NCI-H774 (cell line): ENCODE measurements around the gene SASH1.
"Not testable (repeated sequence)": the region's sequence is repeated elsewhere in the genome, so short reads cannot be mapped to it uniquely, and the experiment has no call there.

Experiments used
- DNase-seq: peaks from one replicate; lab custom pipeline; 2025; lab: John Stamatoyannopoulos, UW

The SASH1 gene

GRCh38 chr6:148365041-148365440 is 22.4 kb downstream of the SASH1 start:
- no peak for DNase-seq

GRCh38 chr6:148367411-148368024 is 24.9 kb downstream of the SASH1 start:
- DNase-seq, result no peak

GRCh38 chr6:148370176-148370575 is 27.5 kb downstream of the SASH1 start:
- no peak for DNase-seq

- no peak for DNase-seq
These were observed 31.6 kb downstream of the SASH1 start for GRCh38 chr6:148374040-148374774.

GRCh38 chr6:148375401-148375800 is 32.8 kb downstream of the SASH1 start:
- DNase-seq, result no peak

DNA sequence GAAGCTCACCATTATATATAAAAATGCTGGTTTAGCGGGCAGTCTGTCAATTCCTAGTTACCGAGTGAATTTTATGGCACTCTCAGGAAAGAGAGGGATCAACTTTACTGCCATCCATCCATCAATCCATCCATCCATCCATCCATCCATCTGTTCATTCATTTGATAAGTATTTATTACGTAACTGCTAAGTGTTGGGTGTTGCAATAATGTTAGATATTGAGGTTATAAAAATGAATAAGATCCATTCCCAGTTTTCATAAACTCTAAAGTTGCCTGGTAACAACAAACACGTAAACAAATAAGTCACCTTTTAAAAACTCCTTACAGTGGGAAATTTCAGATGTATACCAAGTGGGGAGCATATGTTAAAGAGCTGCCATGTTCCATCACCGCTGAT is 36.8 kb downstream of the SASH1 start:
- DNase-seq, result no peak

GRCh38 chr6:148379966-148380713 is 37.5 kb downstream of the SASH1 start:
- DNase-seq, result no peak

DNA sequence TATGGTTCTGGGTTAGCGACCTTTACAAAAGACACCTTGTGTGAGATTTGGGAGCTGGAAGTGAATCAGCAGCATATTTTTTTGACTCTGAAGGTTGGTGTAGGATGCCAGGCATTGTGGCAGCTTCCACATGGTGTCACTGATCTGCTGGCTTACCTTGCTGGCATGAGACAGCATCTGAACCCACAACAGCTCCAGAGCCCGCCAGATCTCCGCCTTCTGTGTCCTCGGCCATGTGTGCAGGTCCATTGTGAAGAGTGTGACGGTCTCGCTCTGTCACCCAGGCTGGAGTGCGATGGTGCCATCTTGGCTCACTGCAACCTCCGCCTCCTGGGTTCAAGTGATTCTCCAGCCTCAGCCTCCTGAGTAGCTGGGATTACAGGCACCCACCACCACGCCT is 39.4 kb downstream of the SASH1 start:
- not testable (repeated sequence) for DNase-seq

DNA sequence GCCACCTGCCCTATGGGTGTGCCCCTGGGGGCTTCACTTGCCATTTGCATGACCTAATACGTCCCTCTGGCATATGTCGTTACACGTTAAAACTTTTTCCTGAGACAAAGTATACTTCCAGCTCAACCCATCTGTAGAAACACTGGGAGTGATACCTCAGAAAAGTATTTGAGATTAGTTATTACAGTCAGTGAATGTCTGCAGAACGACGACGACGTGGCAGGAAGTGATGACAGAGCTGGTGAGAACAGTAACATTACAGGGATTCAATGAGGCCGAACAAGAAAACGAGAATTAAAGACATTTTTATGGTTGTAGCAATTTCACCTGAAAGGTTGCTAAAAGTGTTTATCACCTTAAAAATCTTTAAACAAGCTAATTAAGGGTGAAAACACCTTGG is 40.2 kb downstream of the SASH1 start:
- DNase-seq, result no peak

GRCh38 chr6:148383658-148384368 is 41.2 kb downstream of the SASH1 start:
- no peak for DNase-seq

GRCh38 chr6:148385379-148385778 is 42.7 kb downstream of the SASH1 start:
- DNase-seq, result no peak

- no peak for DNase-seq
These were observed 45.9 kb downstream of the SASH1 start for GRCh38 chr6:148388521-148388920.

DNA sequence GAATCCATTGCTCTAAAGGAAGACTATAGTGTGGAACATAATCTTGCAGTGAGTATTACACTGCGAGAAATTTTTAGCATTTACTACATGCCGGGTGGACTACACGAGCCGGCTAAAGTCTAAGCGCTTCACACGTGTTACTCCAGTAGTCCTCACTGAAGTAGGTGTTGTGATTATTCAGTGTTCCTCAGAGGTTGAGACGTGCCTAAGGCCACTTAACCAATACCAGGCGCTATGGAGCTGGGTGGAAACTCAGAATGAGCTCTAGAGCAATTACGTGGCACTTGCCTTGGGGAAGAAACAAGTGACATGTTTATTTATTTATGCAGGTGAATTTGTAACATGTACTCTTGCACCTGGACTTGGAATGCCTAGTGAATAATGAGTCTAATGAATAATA is 46.4 kb downstream of the SASH1 start:
- DNase-seq, result peak; percentile 19

- DNase-seq, result no peak
These were observed 47.3 kb downstream of the SASH1 start for GRCh38 chr6:148389917-148390316.

DNA sequence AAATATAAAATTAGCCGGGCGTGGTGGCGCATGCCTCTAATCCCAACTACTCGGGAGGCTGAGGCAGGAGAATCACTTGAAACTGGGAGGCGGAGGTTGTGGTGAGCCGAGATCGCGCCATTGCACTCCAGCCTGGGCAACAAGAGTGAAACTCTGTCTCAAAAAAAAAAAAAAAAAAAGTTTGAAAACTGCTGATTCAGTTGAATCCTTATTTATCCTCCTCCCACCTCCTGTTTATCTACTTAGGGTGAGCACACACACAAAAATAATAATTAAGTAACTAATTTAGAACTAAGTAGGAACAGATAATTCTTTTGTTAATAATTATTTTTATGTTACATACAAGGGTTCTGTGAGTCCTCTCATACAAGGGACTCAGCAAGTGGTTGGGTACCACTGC is 49.5 kb downstream of the SASH1 start:
- not testable (repeated sequence) for DNase-seq

- no peak for DNase-seq
These were observed 50.0 kb downstream of the SASH1 start for GRCh38 chr6:148392671-148393070.

DNA sequence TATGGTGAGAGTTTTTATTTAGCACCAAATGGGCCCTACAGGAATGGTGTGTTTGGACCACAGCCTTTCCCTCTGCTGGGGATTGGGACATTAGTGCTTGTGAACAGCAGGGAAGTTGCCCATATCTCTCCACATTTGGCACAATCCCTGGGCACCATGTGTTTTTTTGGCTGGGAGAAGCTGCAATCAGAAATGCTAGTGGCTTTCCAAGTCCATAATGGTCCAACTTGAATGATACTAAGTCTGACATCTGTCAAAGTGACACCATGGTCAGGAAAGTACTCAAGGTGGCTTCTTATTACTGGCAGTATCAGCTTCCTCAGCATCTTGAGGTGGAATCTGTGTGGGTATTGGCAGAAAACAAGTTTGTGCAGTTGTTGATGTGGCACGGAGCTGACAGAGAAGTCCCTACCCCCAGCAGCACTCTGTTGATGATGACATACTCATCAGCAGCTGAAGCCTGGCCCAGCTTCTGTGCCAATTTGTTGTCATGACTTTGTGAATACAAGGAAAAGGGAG is 53.0 kb downstream of the SASH1 start:
- DNase-seq, result no peak

- no peak for DNase-seq
These were observed 53.8 kb downstream of the SASH1 start for GRCh38 chr6:148396411-148396810.

- DNase-seq, result no peak
These were observed 54.3 kb downstream of the SASH1 start for GRCh38 chr6:148396926-148397325.

- no peak for DNase-seq
These were observed 55.6 kb downstream of the SASH1 start for GRCh38 chr6:148398244-148398643.

- no peak for DNase-seq
These were observed 56.0 kb downstream of the SASH1 start for GRCh38 chr6:148398678-148399077.

GRCh38 chr6:148401571-148401970 is 58.9 kb downstream of the SASH1 start:
- DNase-seq, result no peak
